ENCODE data around the gene CEPT1. TPM values are rescaled to one million over a fixed set of nuclear protein-coding genes. Genes with fewer than 3 reads are reported as not detected.

Gene CEPT1
- total RNA-seq, 5 donors from 2014 or later (not counting 1 experiment from before 2014, with no cell fraction given): 33.2 to 42.3 (median 36.3) TPM

DNA sequence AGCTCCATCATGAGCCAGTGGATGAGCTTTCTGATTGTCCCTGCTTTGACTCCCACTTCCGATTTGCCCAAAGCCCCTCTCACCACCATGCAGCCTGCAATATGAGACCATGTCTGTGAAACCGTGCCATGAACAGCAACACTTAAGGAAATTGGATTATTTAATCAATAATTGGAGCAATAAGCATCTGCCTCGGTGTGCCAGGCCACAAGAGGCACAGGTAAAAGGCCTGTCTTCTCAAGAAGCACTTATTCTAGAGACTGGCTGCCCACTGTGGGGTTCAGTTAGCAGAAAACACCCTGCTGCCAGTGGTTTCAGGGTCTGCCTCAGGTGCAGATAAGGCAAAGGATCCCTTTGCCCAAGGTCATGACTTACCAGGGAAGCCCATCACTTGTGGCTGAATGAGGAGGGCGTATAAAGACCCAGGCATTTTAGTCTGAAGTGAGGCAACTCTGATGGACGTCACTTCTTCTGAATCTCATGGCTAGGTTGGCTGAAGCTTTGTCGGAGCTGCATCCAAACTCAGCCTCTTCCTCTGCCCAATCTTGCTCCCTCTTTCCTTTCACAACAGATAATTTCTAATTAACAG is 80.4 kb downstream of the CEPT1 start:
- H3K27me3 ChIP-seq (replicated peaks in 1 of 2; ENCODE audit: control insufficient read depth in 2 of 2, extremely low read depth in 1 of 2, insufficient read depth in 2 of 2, low read length in 1 of 2): no peaks in the 10 kb centered on the region
- Mint-ChIP-seq H3K36me3 (no peaks in the 10 kb centered on the region), H3K4me1 (peaks cover 94 to 100% (median 95%) of the 10 kb centered on the region in 3 donors), H3K27ac (peak overlapping the region; percentile 95 to 96), H3K4me3 (peak overlapping the region; percentile 18 to 81 (median 37)), H3K9me3 (peaks cover 0 to 11% (median 9%) of the 10 kb centered on the region in 3 donors), H3K27me3 (peaks cover 0 to 2% of the 10 kb centered on the region in 2 donors)
- no peaks in the 10 kb centered on the region for H3K9me3 ChIP-seq
- H3K36me3 ChIP-seq (ENCODE audit: control insufficient read depth in 2 of 2, extremely low read depth in 1 of 2, insufficient read depth in 1 of 2, low read length in 1 of 2): no peaks in the 10 kb centered on the region
- POLR2A ChIA-PET: interaction anchor here (0.6 to 1.3 kb wide), 4 partner anchors 19 to 383 kb away, joined by 3 to 9 read pairs (median 5); no protein-coding TSS in a partner anchor
- WGBS (ENCODE audit: insufficient coverage): 94% methylated on average over 4 of the region's 6 CpGs
- no peak for DNase-seq
- CTCF ChIA-PET: interaction anchor here (0.6 to 5.6 kb wide), 12 partner anchors 19 to 243 kb away, joined by 3 to 50 read pairs (median 5); partner anchors contain the start of genes CEPT1 (in 1 of the 2), DENND2D (in 1 of the 2) and DRAM2 (in 1 of the 2)
- H3K4me3 ChIP-seq (ENCODE audit: control insufficient read depth in 1 of 2, extremely low read depth in 1 of 2, low read length in 1 of 2): peak overlapping the region in 1 of 2 donors; percentile 36
- H3K4me1 ChIP-seq (ENCODE audit: control insufficient read depth in 1 of 2, extremely low read depth in 1 of 2, insufficient read depth in 2 of 2, low read length in 2 of 2): peaks cover 84 to 90% of the 10 kb centered on the region in 2 experiments
- H3K27ac ChIP-seq (ENCODE audit: low read length): peak overlapping the region; percentile 87
- ATAC-seq (replicated peaks in 1 of 4): no peak

GRCh38 chr1:111221276-111221632 is 81.2 kb downstream of the CEPT1 start:
- H3K4me1 Mint-ChIP-seq: peaks cover 94 to 100% (median 95%) of the 10 kb centered on the region in 3 donors
- peaks cover 88 to 89% of the 10 kb centered on the region in 2 experiments for H3K4me1 ChIP-seq (ENCODE audit: control insufficient read depth in 1 of 2, extremely low read depth in 1 of 2, insufficient read depth in 2 of 2, low read length in 2 of 2)
- H3K27ac Mint-ChIP-seq: peak overlapping the region; percentile 95 to 96
- peak overlapping the region; percentile 37 to 39 for H3K4me3 ChIP-seq (ENCODE audit: control insufficient read depth in 1 of 2, extremely low read depth in 1 of 2, low read length in 1 of 2)
- peaks cover 0 to 11% (median 9%) of the 10 kb centered on the region in 3 donors for H3K9me3 Mint-ChIP-seq
- no peaks in the 10 kb centered on the region for H3K36me3 ChIP-seq (ENCODE audit: control insufficient read depth in 2 of 2, extremely low read depth in 1 of 2, insufficient read depth in 1 of 2, low read length in 1 of 2)
- ChIA-PET CTCF (interaction anchor here (0.8 to 5.6 kb wide), 8 partner anchors 15 to 216 kb away, joined by 3 to 50 read pairs (median 4); partner anchors contain the start of genes CEPT1 (in 1 of the 2), DENND2D (in 1 of the 2) and DRAM2 (in 1 of the 2)), POLR2A (no interaction called here)
- no CpG with 5 or more reads among the region's 2 CpGs for whole genome bisulfite sequencing (ENCODE audit: insufficient coverage)
- H3K27me3 Mint-ChIP-seq: no peaks in the 10 kb centered on the region
- peak overlapping the region; percentile 63 to 81 (median 71) for H3K4me3 Mint-ChIP-seq
- no peak for DNase-seq
- no peak for ATAC-seq (replicated peaks in 1 of 4)
- peak overlapping the region; percentile 87 for H3K27ac ChIP-seq (ENCODE audit: low read length)
- H3K27me3 ChIP-seq (replicated peaks in 1 of 2; ENCODE audit: control insufficient read depth in 2 of 2, extremely low read depth in 1 of 2, insufficient read depth in 2 of 2, low read length in 1 of 2): no peaks in the 10 kb centered on the region
- H3K9me3 ChIP-seq: no peaks in the 10 kb centered on the region
- no peaks in the 10 kb centered on the region for H3K36me3 Mint-ChIP-seq

DNA sequence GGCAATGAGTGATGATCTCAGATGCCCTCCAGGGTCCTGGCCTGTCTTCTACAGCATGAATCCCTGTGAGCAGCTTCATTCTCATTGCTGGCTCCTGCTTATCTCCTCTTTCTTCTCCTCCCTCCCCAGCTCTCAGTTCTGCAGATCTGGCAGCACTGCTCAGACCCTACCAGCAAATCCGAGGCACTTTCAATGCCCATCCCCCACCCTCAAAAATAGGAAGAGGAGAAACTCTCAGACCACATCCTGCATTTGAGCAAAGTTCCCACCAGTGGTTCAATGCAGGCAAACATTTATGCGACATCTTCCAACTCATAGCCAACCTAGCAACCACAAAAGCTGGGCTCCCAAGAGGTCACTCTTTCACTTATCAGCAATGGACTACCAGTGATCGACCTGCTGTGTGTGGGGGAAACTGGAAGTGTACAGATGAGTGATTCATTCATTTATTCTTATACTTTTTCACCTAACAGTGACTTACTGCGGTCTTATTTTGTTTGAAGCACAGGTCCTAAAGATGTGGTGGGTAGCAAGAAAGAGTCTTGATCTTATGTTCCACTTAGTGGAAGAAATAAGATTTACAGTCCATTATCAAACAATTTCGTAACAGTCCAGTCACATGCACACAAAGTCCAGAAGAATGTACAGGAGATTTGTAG is 81.7 kb downstream of the CEPT1 start:
- Mint-ChIP-seq H3K27ac (peak overlapping the region; percentile 95 to 96), H3K4me3 (peak overlapping the region; percentile 63 to 81 (median 71)), H3K4me1 (peaks cover 94 to 100% (median 94%) of the 10 kb centered on the region in 3 donors), H3K9me3 (peaks cover 0 to 11% (median 9%) of the 10 kb centered on the region in 3 donors), H3K36me3 (no peaks in the 10 kb centered on the region), H3K27me3 (no peaks in the 10 kb centered on the region)
- Histone ChIP-seq H3K27ac (ENCODE audit: low read length) (peak overlapping the region; percentile 87), H3K4me3 (ENCODE audit: control insufficient read depth in 1 of 2, extremely low read depth in 1 of 2, low read length in 1 of 2) (peak overlapping the region; percentile 37 to 39), H3K27me3 (replicated peaks in 1 of 2; ENCODE audit: control insufficient read depth in 2 of 2, extremely low read depth in 1 of 2, insufficient read depth in 2 of 2, low read length in 1 of 2) (no peaks in the 10 kb centered on the region), H3K36me3 (ENCODE audit: control insufficient read depth in 2 of 2, extremely low read depth in 1 of 2, insufficient read depth in 1 of 2, low read length in 1 of 2) (no peaks in the 10 kb centered on the region), H3K9me3 (no peaks in the 10 kb centered on the region), H3K4me1 (ENCODE audit: control insufficient read depth in 1 of 2, extremely low read depth in 1 of 2, insufficient read depth in 2 of 2, low read length in 2 of 2) (peaks cover 88 to 89% of the 10 kb centered on the region in 2 experiments)
- CTCF ChIA-PET: interaction anchor here (1.0 to 5.6 kb wide), 7 partner anchors 15 to 216 kb away, joined by 3 to 50 read pairs (median 5); partner anchors contain the start of genes CEPT1 (in 1 of the 2), DENND2D (in 1 of the 2) and DRAM2 (in 1 of the 2)
- 0% methylated on average over 1 of the region's 5 CpGs for WGBS (ENCODE audit: insufficient coverage)
- ATAC-seq (replicated peaks in 1 of 4) (peak; percentile 34 to 53 (median 48)), DNase-seq (peak in 28 of 35 experiments; percentile 28 to 73 (median 54))
- POLR2A ChIA-PET: no interaction called here

DNA sequence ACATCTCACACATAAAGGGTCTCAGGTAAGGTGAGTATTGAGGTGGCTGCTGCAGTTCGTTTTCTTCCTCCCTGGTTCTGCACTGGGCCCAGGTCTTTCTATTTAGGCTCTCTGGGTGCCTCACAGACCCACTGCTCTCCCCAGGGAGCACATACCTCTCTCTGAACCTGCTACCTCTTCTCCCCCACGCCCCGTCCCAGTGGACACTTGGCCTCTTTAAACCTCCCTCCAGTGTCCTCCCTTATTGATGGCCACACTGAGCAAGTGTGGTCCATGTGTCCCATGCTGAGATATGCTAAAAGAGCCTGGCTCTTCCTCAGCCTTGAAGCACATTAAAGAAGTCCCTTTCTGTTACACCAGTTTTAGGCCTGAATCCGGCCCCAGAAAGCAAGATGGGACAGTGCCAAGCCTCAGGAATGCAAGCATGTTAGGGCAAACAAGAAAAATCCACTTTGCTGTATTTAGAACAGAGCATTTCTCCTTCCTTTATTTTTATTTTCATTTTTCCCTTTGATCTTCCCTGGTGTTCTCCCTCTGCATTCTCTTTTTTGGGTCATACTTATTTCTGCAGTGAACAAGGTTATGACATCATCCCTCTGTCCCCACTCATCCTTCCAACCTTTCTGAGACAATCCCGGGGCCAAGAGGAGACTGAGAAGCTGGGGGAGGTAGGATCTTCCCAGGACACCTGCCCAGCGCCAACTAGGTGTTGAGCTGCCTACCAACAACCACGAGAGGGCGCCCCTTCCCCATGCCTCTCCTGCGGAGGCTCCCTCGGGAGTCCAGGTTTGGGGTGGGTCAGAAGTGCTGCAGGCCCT is 82.5 kb downstream of the CEPT1 start:
- WGBS (ENCODE audit: insufficient coverage): 25% methylated on average over 3 of the region's 10 CpGs
- Mint-ChIP-seq H3K36me3 (no peaks in the 10 kb centered on the region), H3K4me3 (peak overlapping the region; percentile 71 to 81 (median 73)), H3K27me3 (no peaks in the 10 kb centered on the region), H3K4me1 (peaks cover 94 to 100% (median 94%) of the 10 kb centered on the region in 3 donors), H3K27ac (peak overlapping the region; percentile 95 to 96), H3K9me3 (peaks cover 0 to 11% (median 9%) of the 10 kb centered on the region in 3 donors)
- ATAC-seq (replicated peaks in 1 of 4) (peak; percentile 27 to 41 (median 34)), DNase-seq (peak in 34 of 35 experiments; percentile 32 to 89 (median 66))
- Histone ChIP-seq H3K27me3 (replicated peaks in 1 of 2; ENCODE audit: control insufficient read depth in 2 of 2, extremely low read depth in 1 of 2, insufficient read depth in 2 of 2, low read length in 1 of 2) (no peaks in the 10 kb centered on the region), H3K27ac (ENCODE audit: low read length) (peak overlapping the region; percentile 87), H3K36me3 (ENCODE audit: control insufficient read depth in 2 of 2, extremely low read depth in 1 of 2, insufficient read depth in 1 of 2, low read length in 1 of 2) (no peaks in the 10 kb centered on the region), H3K9me3 (no peaks in the 10 kb centered on the region), H3K4me1 (ENCODE audit: control insufficient read depth in 1 of 2, extremely low read depth in 1 of 2, insufficient read depth in 2 of 2, low read length in 2 of 2) (peaks cover 88 to 89% of the 10 kb centered on the region in 2 experiments), H3K4me3 (ENCODE audit: control insufficient read depth in 1 of 2, extremely low read depth in 1 of 2, low read length in 1 of 2) (peak overlapping the region; percentile 37 to 39)
- ChIA-PET CTCF (interaction anchor here (0.7 to 5.6 kb wide), 14 partner anchors 8 to 178 kb away, joined by 3 to 50 read pairs (median 4); partner anchors contain the start of gene DENND2D (in 1 of the 2)), POLR2A (no interaction called here)

GRCh38 chr1:111223126-111223685 is 83.2 kb downstream of the CEPT1 start:
- Mint-ChIP-seq H3K27ac (peak overlapping the region; percentile 95 to 96), H3K27me3 (no peaks in the 10 kb centered on the region), H3K36me3 (no peaks in the 10 kb centered on the region), H3K4me3 (peak overlapping the region; percentile 71 to 81 (median 73)), H3K4me1 (peaks cover 94 to 100% (median 94%) of the 10 kb centered on the region in 3 donors), H3K9me3 (peaks cover 0 to 5% (median 4%) of the 10 kb centered on the region in 3 donors)
- Histone ChIP-seq H3K4me3 (ENCODE audit: control insufficient read depth in 1 of 2, extremely low read depth in 1 of 2, low read length in 1 of 2) (no peak overlapping the region), H3K27me3 (replicated peaks in 1 of 2; ENCODE audit: control insufficient read depth in 2 of 2, extremely low read depth in 1 of 2, insufficient read depth in 2 of 2, low read length in 1 of 2) (no peaks in the 10 kb centered on the region), H3K4me1 (ENCODE audit: control insufficient read depth in 1 of 2, extremely low read depth in 1 of 2, insufficient read depth in 2 of 2, low read length in 2 of 2) (peaks cover 89 to 90% of the 10 kb centered on the region in 2 experiments), H3K27ac (ENCODE audit: low read length) (peak overlapping the region; percentile 87), H3K9me3 (no peaks in the 10 kb centered on the region), H3K36me3 (ENCODE audit: control insufficient read depth in 2 of 2, extremely low read depth in 1 of 2, insufficient read depth in 1 of 2, low read length in 1 of 2) (no peaks in the 10 kb centered on the region)
- CTCF ChIA-PET: interaction anchor here (0.6 to 1.8 kb wide), 16 partner anchors 8 to 177 kb away, joined by 3 to 18 read pairs (median 3); partner anchors contain the start of gene DENND2D (in 1 of the 2)
- no peak for DNase-seq
- no peak for ATAC-seq (replicated peaks in 1 of 4)
- WGBS (ENCODE audit: insufficient coverage): 62% methylated on average over 5 of the region's 6 CpGs
- POLR2A ChIA-PET: interaction anchor here in 1 of 2 donors (0.9 kb wide), 1 partner anchor 9 kb away, joined by 3 read pairs; no protein-coding TSS in a partner anchor
